ENCODE measurements around the gene LY86.
"Not testable (repeated sequence)": the region's sequence is repeated elsewhere in the genome, so short reads cannot be mapped to it uniquely, and the experiment has no call there.

LY86 gene

GRCh38 chr6:6596529-6597328 lies 8.2 kb downstream of the LY86 start:
- no peak for DNase-seq (ENCODE audit: low read depth in 2 of 2)

GRCh38 chr6:6597682-6598081 lies 9.2 kb downstream of the LY86 start:
- DNase-seq (ENCODE audit: low read depth in 2 of 2): no peak

GRCh38 chr6:6599468-6599873 lies 11.0 kb downstream of the LY86 start:
- DNase-seq (ENCODE audit: low read depth in 2 of 2): no peak

GRCh38 chr6:6600875-6601274 lies 12.4 kb downstream of the LY86 start:
- no peak for DNase-seq (ENCODE audit: low read depth in 2 of 2)

GRCh38 chr6:6602262-6602661 lies 13.7 kb downstream of the LY86 start:
- no peak for DNase-seq (ENCODE audit: low read depth in 2 of 2)

- no peak for DNase-seq (ENCODE audit: low read depth in 2 of 2)
Observed at GRCh38 chr6:6603317-6603716, 14.8 kb downstream of the LY86 start.

- no peak for DNase-seq (ENCODE audit: low read depth in 2 of 2)
Observed at GRCh38 chr6:6604015-6604414, 15.5 kb downstream of the LY86 start.

GRCh38 chr6:6604566-6604965 lies 16.0 kb downstream of the LY86 start:
- no peak for DNase-seq (ENCODE audit: low read depth in 2 of 2)

- no peak for DNase-seq (ENCODE audit: low read depth in 2 of 2)
Observed at GRCh38 chr6:6605873-6606272, 17.4 kb downstream of the LY86 start.

- DNase-seq (ENCODE audit: low read depth in 2 of 2): not testable (repeated sequence)
Observed at GRCh38 chr6:6606391-6607030, 18.0 kb downstream of the LY86 start.

GRCh38 chr6:6609450-6609849 lies 20.9 kb downstream of the LY86 start:
- DNase-seq (ENCODE audit: low read depth in 2 of 2): no peak

GRCh38 chr6:6610031-6610591 lies 21.6 kb downstream of the LY86 start:
- no peak for DNase-seq (ENCODE audit: low read depth in 2 of 2)

GRCh38 chr6:6611486-6611885 lies 23.0 kb downstream of the LY86 start:
- no peak for DNase-seq (ENCODE audit: low read depth in 2 of 2)

- no peak for DNase-seq (ENCODE audit: low read depth in 2 of 2)
Observed at GRCh38 chr6:6612308-6612707, 23.8 kb downstream of the LY86 start.

- DNase-seq (ENCODE audit: low read depth in 2 of 2): not testable (repeated sequence)
Observed at GRCh38 chr6:6613103-6613718, 24.7 kb downstream of the LY86 start.

- DNase-seq (ENCODE audit: low read depth in 2 of 2): no peak
Observed at GRCh38 chr6:6614096-6614982, 25.8 kb downstream of the LY86 start.

- DNase-seq (ENCODE audit: low read depth in 2 of 2): no peak
Observed at GRCh38 chr6:6614983-6615349, 26.4 kb downstream of the LY86 start.

- no peak for DNase-seq (ENCODE audit: low read depth in 2 of 2)
Observed at GRCh38 chr6:6616656-6617055, 28.1 kb downstream of the LY86 start.

GRCh38 chr6:6619021-6619794 lies 30.7 kb downstream of the LY86 start:
- no peak for DNase-seq (ENCODE audit: low read depth in 2 of 2)

- DNase-seq (ENCODE audit: low read depth in 2 of 2): no peak
Observed at GRCh38 chr6:6620766-6621425, 32.4 kb downstream of the LY86 start.

Data from fibroblast of skin of left quadriceps (primary cell).